GM10248 (cell line): Measurements from ENCODE around the gene SLC25A38.

Experiments used
- CTCF ChIA-PET: fragments of 300-600 bp; sonication (Branson Sonifier 250); formaldehyde crosslinking; extraction: SDS; loops from one replicate; lab custom pipeline; 2021; ENCODE audit warnings: antibody characterized with exemption; lab: Yijun Ruan, JAX
- POLR2A ChIA-PET: fragments of 350-650 bp; sonication (Branson Sonifier 250); formaldehyde crosslinking; extraction: SDS; loops from one replicate; lab custom pipeline; 2020; ENCODE audit warnings: antibody characterized with exemption; lab: Yijun Ruan, JAX
- DNase-seq: peaks from one replicate; pipeline ENCODE4 v3.0.0; 2012; ENCODE audit errors: extremely low spot score
- TF ChIP-seq, protein P1 (sequence below): IDR thresholded peaks from 2 replicates; pipeline ENCODE4 v1.5.1; 2012; ENCODE audit warnings: mild to moderate bottlenecking, low read depth; ENCODE audit errors: extremely low read depth, missing control alignments, control extremely low read depth

Gene SLC25A38

DNA sequence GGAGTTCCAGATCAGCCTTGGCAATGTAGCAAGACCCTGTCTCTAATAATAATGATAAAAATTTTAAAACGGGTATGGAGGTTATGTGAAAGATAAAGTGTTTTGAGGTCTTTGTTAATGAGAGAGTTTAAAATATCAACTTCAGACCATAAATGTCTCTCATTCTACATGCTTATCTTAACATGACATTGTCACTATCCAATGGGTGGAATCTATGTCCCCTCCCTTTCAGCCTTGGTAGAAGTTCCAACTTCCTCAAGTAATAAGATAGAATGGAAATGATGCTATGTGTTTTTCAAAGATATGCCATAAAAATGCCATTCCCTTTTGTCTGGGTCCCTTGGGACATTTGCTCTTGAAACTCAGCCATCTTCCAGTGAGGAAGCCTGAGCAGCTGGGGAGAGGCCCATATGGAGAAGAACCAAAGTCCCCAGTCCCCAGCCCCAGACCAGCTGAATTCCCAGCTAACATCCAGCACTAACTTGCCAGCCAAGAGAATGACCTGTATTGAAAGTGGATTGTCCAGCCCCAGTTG, 40.3 kb downstream of the SLC25A38 start:
- DNase-seq, result no peak
- TF ChIP-seq, protein P1, sequence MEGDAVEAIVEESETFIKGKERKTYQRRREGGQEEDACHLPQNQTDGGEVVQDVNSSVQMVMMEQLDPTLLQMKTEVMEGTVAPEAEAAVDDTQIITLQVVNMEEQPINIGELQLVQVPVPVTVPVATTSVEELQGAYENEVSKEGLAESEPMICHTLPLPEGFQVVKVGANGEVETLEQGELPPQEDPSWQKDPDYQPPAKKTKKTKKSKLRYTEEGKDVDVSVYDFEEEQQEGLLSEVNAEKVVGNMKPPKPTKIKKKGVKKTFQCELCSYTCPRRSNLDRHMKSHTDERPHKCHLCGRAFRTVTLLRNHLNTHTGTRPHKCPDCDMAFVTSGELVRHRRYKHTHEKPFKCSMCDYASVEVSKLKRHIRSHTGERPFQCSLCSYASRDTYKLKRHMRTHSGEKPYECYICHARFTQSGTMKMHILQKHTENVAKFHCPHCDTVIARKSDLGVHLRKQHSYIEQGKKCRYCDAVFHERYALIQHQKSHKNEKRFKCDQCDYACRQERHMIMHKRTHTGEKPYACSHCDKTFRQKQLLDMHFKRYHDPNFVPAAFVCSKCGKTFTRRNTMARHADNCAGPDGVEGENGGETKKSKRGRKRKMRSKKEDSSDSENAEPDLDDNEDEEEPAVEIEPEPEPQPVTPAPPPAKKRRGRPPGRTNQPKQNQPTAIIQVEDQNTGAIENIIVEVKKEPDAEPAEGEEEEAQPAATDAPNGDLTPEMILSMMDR, result no peak
- ChIA-PET POLR2A (interaction anchor here (0.7 to 1.5 kb wide), 2 partner anchors 8 to 1436 kb away, joined by 4 to 5 read pairs; no protein-coding TSS in a partner anchor), CTCF (interaction anchor here (1.4 to 1.8 kb wide), 2 partner anchors 24 to 29 kb away, joined by 4 read pairs; no protein-coding TSS in a partner anchor)

DNA sequence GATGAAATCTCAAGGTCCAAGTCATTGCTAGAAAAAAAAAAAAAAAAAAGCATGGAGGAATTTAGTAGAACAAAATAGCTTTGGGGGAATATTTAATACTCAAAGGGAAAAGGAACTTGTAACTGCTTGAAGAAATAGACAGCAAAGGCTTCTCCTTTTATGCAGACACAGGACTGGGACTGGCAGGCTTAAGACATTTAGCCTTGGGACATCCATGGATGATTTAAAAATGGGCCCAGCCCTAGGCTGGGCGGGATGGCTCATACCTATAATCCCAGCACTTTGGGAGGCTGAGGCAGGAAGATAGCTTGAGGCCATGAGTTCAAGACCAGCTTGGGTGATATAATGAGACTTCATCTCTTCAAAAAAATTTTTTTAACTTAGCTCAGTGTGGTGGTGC, 43.1 kb downstream of the SLC25A38 start:
- no peak for DNase-seq
- ChIA-PET POLR2A (no interaction called here), CTCF (interaction anchor here (1.4 to 1.8 kb wide), 3 partner anchors 10 to 138 kb away, joined by 5 to 6 read pairs (median 5); no protein-coding TSS in a partner anchor)
- TF ChIP-seq, protein P1, result no peak

DNA sequence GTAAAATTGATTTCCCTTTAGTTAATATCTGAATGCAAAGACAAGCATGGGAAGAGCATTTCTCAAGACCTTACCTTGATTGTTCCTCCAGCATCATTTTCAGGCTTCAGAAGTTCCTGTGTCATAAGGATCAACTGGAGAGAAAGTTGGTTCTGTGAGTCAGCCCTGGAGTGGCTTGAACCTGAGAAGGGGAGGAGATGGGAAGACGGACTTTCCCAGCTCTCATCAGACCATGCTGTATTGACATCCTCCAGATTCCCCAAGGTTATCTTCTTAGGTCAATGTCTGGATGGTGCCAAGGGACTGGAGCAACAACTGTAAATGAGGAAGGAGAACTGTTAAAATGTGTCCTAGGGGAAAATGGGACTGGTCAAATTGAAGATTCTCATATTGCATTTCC, 44.3 kb downstream of the SLC25A38 start:
- ChIA-PET CTCF (interaction anchor here (1.4 to 1.7 kb wide), 2 partner anchors 12 to 20 kb away, joined by 4 to 5 read pairs; no protein-coding TSS in a partner anchor), POLR2A (no interaction called here)
- DNase-seq, result no peak
- TF ChIP-seq, protein P1, result no peak

DNA sequence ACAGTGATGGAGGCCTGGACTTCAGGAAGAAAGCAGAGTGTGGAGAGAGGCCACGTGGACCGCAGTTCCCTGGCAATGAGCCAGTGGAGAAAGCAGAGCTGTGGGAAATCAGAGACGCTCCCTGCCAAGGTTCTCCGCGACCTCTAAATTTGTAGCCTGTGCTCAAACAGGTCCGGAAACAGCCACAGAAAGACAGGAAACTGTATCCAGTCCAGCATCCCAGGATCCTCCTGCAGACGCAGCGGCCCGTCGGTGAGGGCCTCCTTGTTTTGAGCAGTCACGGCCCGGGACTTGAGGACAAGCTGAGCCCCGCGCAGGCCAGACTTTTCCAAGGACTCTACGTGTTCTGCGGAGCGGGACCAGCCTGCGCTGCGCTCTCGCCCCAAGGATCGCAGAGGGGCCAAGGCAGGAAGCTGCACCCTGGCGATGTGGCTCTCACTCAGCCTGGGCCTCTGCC, 45.6 kb downstream of the SLC25A38 start:
- ChIA-PET POLR2A (no interaction called here), CTCF (interaction anchor here (0.9 kb wide), 1 partner anchor 15 kb away, joined by 3 read pairs; no protein-coding TSS in a partner anchor)
- DNase-seq, result no peak
- TF ChIP-seq, protein P1, result no peak

DNA sequence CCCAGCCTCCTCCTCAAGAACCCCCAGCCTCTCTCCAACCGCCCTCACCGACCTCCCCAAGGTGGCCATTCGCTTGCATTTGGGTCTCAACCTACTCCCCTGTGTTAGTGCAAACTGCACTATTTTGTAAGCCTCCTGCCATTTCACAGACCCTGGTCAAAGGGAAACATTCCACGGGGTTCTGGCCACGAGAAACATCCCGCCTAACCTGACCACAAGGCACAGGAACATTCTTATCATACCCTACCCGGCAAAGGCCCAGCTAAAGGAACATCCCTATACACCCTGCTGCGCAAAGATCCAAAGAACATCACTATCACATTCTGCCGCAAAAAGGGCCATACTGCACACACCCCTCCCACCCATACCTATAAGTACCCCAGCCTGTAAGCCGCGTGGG, 46.3 kb downstream of the SLC25A38 start:
- DNase-seq, result no peak
- POLR2A ChIA-PET, result no interaction called here
- CTCF ChIA-PET, result interaction anchor here (4.1 kb wide), 1 partner anchor 17 kb away, joined by 29 read pairs; no protein-coding TSS in a partner anchor
- TF ChIP-seq, protein P1, result no peak

DNA sequence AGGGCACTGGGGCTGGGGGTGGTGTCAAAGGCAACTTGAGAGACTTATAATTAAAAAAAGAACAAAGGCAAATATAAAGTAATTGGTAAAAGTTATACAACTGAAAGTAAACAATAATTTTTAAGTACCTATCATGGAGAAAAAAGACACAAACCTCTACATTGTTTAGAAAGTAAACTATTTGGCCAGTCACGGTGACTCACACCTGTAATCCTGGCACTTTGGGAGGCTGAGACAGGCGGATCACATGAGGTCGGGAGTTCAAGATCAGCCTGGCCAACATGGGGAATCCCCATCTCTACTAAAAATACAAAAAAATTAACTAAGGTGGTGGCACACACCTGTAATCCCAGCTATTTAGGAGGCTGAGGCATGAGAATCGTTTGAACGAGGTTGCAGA, 49.2 kb downstream of the SLC25A38 start:
- CTCF ChIA-PET, result interaction anchor here (1.1 to 4.1 kb wide), 4 partner anchors 10 to 17 kb away, joined by 3 to 29 read pairs (median 5); no protein-coding TSS in a partner anchor

More for the DNA sequence above, 49.2 kb downstream of the SLC25A38 start:
- no peak for DNase-seq
- TF ChIP-seq, protein P1, result no peak
- POLR2A ChIA-PET, result no interaction called here
